Nucleus accumbens (tissue), 56 donors: ENCODE measurements around the gene GNG3.
"Not testable (repeated sequence)": the region's sequence is repeated elsewhere in the genome, so short reads cannot be mapped to it uniquely, and the experiment has no call there.

Experiments
- DNase-seq, 56 donors: peaks; one replicate each; lab custom pipeline; 2025; lab: John Stamatoyannopoulos, UW

GNG3 gene

GRCh38 chr11:62715150-62716130 is 8.0 kb downstream of the GNG3 start:
- no peak for DNase-seq

GRCh38 chr11:62716206-62716605 is 8.7 kb downstream of the GNG3 start:
- DNase-seq: no peak

DNA sequence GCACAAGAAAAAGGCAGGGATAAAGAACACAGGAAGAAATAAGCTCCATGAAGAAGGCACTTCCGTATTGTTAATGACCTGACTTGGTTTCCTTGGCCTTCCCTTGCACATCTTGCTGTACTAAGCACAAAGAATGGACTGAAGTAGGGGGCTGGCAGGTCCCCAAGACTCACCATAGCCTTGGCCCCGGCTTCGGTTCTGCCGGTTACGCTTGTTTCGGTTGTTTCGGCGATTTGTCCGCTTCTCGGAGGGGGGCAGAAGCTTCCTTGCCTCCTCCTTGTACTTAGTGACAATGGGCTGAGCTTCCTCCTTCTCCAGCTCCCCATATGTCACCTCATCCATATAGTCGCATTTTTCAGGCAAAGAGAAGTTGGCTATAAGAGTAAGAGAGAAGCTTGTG is 9.3 kb downstream of the GNG3 start:
- DNase-seq: peak in 7 of 56 donors; percentile 1 to 20 (median 7)

DNA sequence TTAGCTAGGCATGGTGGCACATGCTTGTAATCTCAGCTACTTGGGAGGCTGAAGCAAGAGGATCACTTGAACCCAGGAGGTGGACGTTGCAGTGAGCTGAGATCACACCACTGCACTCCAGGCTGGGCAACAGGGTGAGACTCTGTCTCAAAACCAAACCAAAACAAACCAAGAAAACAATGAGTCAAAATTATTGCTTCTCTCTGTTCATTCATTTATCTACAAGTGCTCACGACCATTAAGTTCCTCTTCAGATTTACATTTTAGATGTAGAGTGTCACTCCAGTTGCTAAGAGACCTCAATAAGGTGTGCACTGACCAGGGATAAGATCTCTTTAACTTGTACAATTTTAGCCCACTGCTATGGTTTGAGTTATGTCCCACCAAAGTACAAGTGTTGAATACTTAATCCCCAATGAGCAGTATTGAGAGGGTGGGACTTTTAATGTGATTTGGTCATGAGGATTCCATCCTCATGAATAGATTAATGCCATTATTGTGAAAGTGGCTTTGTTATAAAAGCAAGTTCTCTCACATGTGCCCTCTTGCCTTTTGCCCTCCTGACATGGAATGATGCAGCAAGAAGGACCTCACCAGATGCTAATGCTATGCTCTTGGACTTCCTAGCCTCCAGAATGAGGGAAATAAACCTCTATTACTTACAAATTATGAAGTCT is 12.0 kb downstream of the GNG3 start:
- no peak for DNase-seq

DNA sequence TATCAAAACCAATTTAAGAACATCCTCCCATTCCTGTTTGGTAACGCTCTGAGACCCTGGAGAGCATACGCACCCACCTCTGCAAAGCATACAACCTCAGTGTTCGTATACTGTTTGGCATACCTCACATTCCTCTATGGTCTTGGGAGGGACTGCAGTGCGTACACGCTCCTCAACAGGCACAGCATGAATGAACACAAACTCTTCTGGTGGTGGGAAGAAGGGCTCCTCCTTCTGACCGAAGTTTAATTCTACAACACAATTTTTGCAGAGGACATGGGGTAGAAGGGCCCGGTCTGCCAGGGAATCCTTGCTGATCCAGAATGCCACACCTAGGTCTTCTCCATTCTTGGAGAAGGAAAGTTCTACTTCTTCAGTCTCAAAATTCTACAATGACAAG is 14.5 kb downstream of the GNG3 start:
- DNase-seq: no peak

DNA sequence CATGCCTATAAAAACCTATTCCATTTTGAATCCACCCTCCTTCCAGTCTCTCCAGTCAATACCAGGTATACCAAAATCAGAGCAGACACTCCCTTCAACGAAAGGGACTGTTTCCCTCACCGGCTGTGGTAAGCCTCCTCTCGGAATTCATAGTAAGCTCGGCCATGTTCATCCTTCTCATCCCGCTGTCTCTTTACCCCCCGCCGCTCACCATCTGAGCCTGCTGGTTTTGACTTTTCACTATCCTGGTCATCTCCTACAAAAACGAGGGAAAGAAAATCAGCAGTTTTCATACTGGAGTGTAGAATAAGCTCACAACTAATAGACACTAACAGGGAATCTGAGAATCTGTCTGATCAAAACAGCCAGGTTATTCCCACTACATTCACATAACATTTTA is 16.7 kb downstream of the GNG3 start:
- DNase-seq: no peak

GRCh38 chr11:62725646-62726045 is 18.2 kb downstream of the GNG3 start:
- DNase-seq: no peak

GRCh38 chr11:62726156-62726914 is 18.9 kb downstream of the GNG3 start:
- peak in 11 of 56 donors; percentile 27 to 57 (median 45) for DNase-seq

- peak in 2 of 56 donors; percentile 46 to 64 for DNase-seq
These were observed 19.4 kb downstream of the GNG3 start for GRCh38 chr11:62726915-62727164.

- peak; percentile 59 to 99 (median 97) for DNase-seq
These were observed 19.8 kb downstream of the GNG3 start, which contains the start of gene HNRNPUL2 for GRCh38 chr11:62727165-62727871. Gene HNRNPUL2 (minus strand): TSS chr11:62727457. CDS start chr11:62727156, 301 bp downstream.

DNA sequence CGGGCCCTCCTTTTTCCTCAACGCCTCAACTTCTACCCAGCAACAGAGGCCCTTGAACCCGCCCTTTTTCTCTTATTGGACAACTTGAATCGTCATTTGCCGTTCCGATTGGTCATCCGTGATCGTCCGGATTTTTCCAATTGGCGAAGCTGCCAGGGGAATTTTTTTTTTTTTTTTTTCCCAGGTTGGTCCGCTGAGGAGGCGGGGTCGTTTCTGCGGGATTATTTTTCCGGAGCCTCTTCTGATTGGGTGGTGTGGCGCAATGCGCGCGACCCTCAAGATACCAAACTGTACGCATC is 20.3 kb downstream of the GNG3 start:
- DNase-seq: peak in 55 of 56 donors; percentile 57 to 98 (median 89)

DNA sequence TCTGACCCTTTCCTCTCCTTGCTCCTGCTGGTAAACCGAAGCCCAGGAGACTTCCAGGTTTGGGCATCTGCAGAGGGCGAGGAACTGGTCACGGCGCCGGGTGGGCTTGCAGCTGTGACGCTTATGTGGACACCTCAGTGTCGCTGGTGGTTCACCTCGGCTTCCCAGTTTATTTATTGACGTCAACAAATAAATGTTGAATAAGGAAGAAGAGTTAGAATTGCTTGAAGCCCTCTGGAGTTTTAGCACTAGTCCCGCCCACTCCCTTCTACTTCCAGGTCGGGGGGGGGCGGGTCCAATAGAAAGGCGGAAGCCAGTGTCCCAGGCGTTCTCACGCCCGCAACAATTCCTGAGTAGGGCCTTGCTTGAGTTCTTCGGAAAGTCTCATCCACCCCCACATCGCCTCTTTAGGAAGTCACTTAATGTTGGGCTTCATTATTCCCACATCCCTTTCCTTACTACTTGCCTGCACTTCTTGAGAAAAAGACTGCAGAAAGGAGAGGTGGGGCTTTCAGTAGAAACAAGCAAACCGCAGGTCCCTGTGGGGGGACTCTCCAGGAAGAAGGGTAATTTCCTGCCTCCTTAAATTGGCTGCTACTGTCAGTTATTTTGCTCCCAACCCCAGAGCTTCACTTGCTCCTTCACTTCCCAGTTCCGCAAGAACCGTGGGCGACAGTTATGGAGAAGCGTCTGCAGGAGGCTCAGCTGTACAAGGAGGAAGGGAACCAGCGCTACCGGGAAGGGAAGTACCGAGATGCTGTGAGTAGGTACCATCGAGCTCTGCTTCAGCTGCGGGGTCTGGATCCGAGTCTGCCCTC is 20.9 kb downstream of the GNG3 start, which contains the start of gene TTC9C:
TSS of gene TTC9C (plus strand) at position 316 of the 818 bp plus-strand sequence. CDS start at position 679, 363 bp downstream.
- DNase-seq: peak in 55 of 56 donors; percentile 56 to 93 (median 82)

DNA sequence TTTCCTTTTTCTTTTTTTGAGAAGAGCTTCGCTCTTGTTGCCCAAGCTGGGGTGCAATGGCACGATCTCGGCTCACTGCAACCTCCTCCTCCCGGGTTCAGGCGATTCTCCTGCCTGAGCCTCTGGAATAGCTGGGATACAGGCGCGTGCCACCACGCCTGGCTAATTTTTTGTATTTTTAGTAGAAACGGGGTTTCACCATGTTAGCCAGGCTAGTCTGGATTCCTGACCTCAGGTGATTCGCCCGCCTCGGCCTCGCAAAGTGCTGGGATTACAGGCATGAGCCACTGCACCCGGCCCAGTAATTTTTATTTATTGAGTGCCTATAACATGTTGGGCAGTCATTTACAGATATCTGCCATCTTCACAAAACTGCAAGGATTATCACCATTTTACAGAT is 22.6 kb downstream of the GNG3 start:
- DNase-seq: not testable (repeated sequence)

DNA sequence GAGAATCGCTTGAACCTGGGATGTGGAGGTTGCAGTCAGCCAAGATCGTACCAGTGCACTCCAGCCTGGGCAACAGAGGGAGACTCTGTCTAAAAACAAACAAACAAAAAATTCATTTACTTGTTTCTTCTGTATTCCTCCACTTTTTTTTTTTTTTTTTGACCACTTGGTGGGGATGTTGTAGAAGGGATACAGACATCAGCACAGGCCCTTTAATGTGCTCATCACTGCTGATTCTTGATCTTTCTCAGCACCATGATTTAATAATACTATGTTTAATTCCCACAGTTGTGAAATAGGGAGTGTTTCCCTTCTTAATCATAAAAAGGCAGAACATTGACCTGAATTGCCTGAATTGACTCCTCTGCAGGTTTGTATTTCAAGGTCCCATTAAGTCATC is 25.4 kb downstream of the GNG3 start:
- no peak for DNase-seq

DNA sequence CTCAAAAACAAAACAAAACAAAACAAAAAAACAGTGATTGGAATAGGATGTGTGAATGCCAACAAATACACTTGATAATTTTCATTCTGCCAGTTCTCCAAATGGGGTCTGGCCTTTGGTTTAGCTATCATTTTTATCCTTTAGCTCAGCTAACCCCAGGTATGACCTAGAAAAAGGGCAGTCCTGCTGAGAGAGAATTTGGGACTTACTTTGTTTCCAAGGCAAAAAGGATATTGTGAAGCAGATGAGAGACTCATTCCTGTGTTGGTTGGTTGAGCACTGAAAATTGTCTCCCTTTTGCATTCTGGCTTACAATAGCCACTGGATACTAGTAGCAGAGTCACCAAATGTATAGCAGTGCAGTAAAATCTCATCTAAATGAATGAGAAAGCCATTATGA is 29.7 kb downstream of the GNG3 start:
- no peak for DNase-seq

DNA sequence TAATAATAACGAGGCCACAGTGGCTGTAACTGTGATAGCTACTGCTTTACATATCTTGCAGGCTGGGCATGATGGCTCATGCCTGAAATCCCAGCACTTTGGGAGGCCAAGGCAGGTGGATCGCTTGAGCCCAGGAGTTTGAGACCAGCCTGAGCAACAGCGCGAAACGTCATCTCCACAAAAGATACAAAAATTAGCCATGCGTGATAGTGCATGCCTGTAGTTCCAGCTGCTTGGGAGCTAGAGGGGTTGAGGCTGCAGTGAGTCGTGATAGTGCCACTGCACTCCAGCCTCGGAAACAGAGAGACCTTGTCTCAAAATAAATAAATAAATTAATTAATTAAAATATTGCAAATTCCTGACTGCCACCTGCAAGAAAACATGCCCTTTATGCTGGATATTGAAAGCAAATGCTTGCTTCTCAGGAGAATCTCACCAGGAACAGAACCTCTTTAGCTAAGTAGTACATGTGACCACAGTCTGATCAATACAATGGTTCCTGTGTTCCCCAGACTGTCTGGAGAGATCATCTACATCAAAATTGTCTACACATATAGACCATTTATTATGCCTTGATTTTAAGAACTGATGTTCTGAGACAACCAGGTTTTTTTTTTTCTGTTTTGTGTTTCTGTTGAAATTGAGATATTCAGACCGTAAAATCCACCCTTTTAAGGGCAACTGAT is 40.1 kb downstream of the GNG3 start:
- DNase-seq: no peak

GRCh38 chr11:62749931-62750330 is 42.5 kb downstream of the GNG3 start:
- DNase-seq: not testable (repeated sequence)

GRCh38 chr11:62752177-62752785 is 44.8 kb downstream of the GNG3 start:
- DNase-seq: no peak
